Sciatic nerve (tissue), 2 donors: ENCODE results near the gene XPR1. TPM values are rescaled to one million over a fixed set of nuclear protein-coding genes. Genes with fewer than 3 reads are reported as not detected.

Source experiments
- ATAC-seq: fragments of 200-7000 bp; cut with Tn5 transposase; one replicate; pipeline ENCODE4 v1.9.1; 2020; ENCODE audit warnings: mild to moderate bottlenecking, moderate library complexity
- DNase-seq: peaks from one replicate; pipeline ENCODE4 v3.0.0-alpha.2; 2020; ENCODE audit warnings: low spot score
- intact Hi-C: fragments of 100-400 bp; cut with DNase I; formaldehyde crosslinking; loops from one replicate; pipeline ENCODE4 v1.14.2; 2022
- total RNA-seq: library from RNA; stranded (reverse); fragmentation: NEBNext Ultra II Directional; extraction: Animal tissue kit (Norgen Biotek cat#: 25700); gene quantifications from one replicate; pipeline ENCODE4 v1.2.1, GENCODE V29; 2021
- donor health status: DM: no; HTN: no; CAD: no.
- donor health status: DM: no; HTN: no; CAD: no.

The XPR1 gene
- total RNA-seq, 1 donor from 2014 or later, result 19.9 TPM

DNA sequence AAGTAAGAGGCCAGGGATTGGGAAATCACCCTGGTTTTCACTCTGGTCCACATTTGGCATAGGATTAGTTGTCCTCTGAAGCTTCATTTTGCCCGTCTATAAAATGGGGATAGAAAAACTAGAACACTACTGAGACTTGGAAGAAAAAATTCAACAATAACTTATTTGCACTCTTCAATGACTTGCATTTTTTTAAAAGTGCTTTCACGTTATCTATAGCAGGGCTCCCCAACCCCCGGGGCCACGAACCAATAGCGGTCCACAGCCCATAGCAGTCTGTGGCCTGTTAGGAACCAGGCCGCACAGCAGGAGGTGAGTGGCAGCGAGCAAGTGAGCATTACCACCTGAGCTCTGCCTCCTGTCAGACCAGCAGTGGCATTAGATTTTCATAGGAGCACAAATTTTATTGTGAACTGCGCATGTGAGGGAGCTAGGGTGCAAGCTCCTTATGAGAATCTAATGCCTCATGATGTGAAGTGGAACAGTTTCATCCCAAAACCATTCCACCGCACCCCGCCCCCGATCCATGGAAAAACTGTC lies 283.7 kb downstream of the XPR1 start:
- DNase-seq (no peak), ATAC-seq (no peak)
- intact Hi-C loops, result no loop called here

DNA sequence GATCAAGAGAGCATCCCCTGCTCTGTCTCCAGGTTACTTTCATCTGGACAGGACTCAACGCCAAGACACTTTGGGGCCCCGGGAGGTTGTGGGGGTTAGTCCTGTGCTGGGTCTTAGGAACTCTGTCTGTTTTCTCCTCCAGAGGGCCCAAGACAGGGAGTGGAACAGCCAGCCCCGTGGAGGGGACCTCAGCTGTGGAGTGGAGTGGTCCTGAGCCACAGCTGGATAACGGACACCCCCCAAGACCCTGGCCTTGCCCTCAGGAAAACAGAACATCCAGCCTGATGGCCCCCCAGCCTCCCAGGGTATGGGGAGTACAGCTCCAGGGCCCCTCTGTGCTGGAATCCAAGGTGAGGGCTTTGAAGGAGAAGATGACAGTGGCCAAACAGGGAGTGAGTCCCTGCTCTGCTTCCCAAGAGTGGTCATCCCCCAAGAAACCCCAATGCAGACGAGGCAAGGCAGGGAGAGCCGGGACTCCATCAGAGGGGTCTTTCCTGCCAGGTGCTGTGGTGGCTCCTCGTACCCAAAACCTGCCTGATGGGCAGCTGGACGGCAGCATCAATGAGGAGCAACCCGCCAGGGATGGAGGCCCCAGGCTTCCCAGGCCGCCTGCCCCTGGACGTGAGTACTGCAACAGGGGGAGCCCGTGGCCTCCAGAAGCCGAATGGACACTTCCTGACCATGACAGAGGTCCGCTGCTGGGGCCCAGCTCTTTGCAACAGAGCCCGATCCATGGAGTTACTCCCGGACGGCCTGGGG lies 284.4 kb downstream of the XPR1 start:
- ATAC-seq (no peak), DNase-seq (no peak)
- intact Hi-C loops, result no loop called here

DNA sequence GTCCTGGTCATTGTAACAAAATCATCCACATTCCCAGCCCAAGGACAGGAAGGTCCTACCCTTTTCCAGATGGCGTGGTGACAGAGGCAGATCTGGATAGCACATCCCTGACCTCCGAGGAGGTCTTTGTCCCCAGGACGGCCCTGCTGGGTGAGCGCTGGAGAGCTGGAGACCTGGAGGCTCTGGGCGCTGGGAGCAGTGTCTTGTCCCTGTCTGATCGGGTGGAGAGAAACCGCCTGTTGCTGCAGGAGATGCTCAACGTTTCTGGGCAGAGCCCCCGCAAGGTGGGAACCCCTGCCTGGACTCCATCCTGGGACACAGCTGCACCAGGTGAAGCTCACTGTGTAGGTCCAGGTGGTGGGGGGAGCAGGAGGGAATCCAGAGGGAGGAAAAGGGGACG lies 284.9 kb downstream of the XPR1 start:
- DNase-seq, result no peak
- intact Hi-C loops, result no loop called here
- no peak for ATAC-seq

DNA sequence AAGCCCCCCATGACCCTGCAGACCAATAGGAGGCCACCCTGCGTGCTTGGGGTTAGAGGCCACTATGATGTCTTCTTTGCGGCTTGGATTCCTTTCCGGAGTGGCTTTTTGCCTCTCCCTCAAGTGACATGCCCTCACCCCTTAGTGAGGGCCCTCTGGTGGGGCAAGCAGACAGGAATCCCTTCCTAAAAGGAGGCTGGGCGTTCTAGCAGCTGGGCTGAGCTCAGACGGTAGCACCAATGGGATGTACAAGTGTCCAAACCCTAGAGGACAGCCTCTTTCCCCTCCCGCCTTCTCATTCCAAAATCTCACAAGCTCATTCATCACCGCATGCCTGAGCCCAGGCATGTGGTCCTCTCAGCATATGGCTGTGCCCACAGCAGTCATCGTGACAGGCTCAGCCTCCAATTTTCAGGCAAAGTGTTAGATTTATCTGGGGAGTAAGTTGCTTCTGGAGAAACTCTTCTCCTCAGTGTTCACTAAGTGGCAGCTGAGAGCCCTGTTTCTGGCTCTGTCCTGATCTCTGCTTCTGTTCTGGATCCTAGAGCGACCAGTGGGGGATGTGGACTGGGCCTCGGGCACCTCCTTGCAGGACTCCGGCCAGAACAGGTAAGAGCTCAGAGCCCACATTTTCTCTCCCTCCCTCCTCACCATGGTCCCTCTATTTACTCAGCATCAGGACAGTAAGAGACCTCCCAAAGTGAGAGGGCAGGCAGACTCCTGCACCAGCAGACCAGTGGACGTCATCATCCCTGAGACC lies 285.7 kb downstream of the XPR1 start:
- intact Hi-C loops, result no loop called here
- peak; percentile 26 for ATAC-seq

DNA sequence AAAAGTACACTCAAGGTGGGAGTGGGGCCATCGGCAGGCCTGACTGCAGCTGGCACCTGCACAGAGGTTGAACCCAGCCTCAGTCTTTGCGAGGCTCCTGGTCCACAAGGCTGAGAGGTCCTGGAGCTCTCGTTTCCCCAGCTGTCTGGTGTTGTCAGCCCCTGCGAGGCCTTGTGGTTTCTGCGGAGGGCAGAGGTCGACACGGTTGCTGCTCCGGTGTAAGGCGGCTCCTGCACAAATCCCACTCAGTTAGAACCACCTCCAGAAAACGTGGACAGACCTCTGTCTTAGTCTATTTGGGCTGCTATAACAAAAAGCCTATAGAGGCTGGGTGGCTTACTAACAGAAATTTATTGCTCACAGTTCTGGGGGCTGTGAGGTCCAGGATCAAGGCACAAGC lies 286.7 kb downstream of the XPR1 start:
- ATAC-seq, result no peak
- intact Hi-C loops, result no loop called here

More for the DNA sequence above, 285.7 kb downstream of the XPR1 start:
- DNase-seq, result no peak

DNA sequence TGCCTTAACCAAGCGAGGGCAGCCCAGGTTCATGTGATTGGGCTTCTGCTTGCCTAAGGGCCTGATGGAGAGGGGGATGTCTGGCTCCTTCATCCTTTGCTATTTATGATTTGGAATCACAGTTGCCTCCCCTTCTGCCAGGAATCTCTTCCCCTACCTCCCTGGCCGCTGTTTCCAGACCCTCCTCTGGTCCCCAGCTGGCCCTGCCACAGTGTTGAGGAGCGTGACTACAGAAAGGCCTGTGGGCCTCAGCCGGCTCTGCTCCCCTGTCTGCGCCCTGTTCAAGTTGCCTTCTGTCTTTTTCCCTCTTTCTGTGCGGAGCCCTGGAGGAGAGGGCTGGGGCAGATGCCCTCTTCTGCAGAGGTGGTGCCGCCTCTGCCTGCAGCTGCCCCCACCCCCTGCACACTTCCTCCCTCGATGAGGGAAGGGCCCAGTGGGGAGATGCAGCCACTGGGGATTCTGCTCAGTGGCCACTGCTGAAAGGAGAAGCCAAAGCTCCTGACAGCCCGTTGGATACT lies 287.4 kb downstream of the XPR1 start:
- ATAC-seq (no peak), DNase-seq (no peak)
- intact Hi-C loops, result no loop called here

More for the DNA sequence above, 286.7 kb downstream of the XPR1 start:
- no peak for DNase-seq

DNA sequence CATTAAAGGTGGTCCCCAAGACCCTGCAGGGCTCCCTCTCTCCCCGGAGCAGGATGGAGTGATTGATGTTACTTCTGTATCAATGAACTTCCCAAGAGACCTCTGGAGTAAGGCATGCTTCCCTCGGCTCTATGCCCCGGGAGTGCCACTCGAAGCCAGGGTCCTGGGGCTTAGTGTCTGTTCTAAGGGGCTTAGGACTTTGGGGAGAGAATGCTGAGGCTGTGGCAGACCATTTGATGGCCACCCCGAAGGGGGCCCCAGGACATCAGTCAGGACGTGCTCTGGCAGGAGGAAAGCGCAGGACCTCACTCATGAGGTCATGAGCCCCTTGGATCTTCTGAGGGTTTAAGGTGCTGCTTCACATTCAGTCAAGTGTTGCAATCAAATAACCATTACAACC lies 288.4 kb downstream of the XPR1 start:
- intact Hi-C loops, result no loop called here
- DNase-seq, result no peak
- no peak for ATAC-seq

DNA sequence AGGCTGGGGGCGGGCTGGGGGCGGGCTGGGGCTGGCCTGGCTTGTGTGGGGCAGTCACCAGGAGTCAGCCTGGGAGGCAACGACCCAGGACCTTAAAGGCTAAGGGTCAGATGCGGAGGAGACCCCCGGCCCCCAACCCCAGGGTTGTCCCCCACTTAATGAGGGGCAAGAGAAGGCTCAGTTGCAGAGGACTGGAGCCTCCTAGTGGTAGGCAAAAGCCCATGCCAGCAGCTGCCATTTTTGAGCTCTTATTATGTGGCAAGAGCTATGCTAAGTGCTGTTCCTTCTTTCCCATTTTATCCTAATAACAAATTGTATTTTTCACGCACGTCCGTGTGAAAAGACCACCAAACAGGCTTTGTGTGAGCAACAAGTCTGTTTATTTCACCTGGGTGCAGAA lies 288.9 kb downstream of the XPR1 start:
- intact Hi-C loops, result no loop called here
- DNase-seq (no peak), ATAC-seq (no peak)

DNA sequence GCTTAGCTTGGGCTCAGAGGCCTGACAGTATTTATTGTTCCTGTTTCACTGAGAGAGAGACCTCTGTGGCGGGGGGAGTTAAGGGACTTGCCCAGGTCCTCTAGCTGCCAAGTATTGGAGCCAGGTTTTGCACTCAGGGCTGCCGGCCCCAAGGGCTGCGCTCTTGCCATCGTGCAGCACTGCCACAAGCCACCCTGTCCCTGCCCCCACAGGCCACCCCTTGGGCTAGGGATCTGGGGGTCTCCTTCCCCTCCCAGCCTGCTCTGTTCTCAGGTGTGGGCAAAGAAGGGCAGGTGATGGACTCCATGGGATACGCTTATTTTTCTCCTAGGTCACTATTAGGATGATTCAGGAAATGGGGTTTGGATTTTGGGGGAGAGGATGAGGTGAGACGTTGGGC lies 289.6 kb downstream of the XPR1 start:
- no peak for ATAC-seq
- DNase-seq, result no peak
- intact Hi-C loops, result no loop called here

DNA sequence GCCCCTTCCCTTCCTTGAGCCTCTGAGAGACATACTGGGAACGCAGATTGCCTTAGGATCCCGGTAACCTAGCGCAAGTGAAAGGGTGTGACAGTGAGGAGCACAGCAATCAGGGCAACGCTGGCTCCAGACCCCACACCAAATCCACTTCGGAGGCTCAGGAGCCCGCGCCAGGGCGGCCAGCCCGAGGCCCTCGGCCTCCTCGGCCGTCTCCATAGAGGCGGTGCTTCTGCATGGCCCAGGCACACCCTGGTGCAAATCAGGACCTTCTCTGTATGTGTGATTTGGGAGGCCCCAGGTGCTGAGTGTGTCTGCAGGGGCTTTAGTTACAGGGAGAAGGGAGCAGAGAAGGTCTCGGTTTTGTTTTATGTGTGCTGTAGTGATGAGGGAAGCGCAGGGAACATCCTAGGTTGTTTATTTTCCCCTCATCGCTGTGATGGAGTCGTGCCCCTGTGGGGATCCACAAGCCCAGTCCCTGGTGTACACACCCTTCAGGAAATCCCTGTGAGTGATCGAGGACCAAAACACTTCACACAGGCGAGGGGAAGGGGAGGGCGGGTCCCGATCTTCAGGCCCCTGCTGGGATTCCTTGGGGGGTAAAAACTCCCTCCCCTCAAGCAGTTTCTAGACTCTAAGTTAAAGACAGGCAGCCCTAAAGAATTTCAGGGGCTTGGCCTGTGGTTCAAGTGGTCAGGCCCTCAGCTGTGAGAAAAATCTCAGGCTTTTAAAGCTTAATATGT lies 290.2 kb downstream of the XPR1 start:
- ATAC-seq (no peak), DNase-seq (no peak)
- intact Hi-C loops, result no loop called here

DNA sequence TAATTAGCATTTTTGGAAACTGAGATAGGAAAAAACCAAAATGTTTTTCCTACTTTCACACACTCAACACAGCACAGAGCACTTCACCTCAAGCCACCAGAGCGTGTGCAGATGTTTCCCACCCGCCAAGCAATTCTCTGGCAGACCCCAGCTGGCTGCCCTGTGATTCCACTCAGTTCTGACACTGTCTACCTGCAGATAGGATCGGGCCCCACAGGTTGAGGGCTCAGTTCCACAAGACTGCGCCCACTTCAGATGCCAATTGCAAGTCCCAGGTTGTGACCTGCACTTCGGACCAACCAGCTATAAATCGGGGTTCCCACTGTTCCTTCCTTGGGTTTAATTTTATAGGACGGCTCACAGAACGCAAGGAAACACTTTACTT lies 290.8 kb downstream of the XPR1 start:
- ATAC-seq (no peak), DNase-seq (no peak)
- intact Hi-C loops, result no loop called here

DNA sequence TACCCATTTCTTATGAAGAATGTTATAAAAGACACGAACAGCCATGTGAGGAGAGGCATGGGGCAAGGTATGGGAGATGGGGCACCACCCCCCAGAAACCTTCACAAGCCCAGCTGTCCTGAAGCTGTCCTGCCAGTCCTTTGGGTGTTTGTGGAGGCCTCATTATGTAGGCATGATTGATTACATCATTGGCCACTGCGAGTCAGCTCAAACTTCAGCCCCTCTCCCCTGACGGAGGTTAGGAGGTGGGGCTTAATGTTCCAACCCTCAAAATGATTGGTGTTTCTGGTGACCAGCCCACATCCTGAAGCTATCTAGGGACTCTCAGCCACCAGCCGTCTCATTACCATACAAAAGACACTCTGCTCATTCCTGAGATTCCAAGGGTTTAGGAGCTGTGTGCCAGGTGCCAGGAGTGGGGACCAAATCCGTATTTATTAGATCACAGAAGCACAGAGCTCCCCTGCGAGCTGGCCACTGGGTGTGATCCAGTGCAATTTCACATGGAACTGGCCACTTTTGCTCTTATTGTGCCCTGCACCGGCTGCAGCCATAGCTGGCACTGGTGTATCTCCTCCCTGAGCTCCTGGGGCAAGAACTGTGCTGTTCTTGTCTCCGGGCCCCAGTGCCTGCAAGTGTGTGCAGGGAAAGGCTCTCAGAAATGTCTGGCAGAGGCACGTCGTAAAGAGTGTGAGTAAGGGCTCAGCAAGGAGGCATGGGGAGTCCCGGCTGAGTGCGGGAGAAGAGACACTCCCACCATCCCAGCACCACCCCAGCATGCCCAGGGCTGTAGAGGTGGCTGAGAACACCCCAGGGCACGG lies 291.4 kb downstream of the XPR1 start:
- DNase-seq (no peak), ATAC-seq (no peak)
- intact Hi-C loops, result no loop called here

DNA sequence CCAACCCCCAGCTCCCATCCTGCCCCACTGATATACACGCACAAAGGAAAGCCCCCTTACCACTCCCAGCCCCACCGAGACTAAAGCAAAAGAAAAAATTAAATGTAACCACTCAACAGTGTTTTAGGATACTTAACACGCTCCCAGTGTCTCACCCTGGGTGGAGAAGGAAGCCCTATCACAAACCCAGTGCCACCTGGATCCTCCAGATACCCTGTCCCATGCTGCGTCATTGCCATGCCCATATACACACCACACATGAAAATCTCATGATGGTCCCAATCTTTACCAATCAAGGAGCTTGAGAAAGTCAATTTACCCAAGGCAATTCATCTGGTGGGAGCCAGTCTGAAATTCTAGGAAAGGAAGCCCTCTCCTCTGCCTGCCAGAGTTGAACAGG lies 292.1 kb downstream of the XPR1 start:
- DNase-seq (no peak), ATAC-seq (no peak)
- intact Hi-C loops, result no loop called here

DNA sequence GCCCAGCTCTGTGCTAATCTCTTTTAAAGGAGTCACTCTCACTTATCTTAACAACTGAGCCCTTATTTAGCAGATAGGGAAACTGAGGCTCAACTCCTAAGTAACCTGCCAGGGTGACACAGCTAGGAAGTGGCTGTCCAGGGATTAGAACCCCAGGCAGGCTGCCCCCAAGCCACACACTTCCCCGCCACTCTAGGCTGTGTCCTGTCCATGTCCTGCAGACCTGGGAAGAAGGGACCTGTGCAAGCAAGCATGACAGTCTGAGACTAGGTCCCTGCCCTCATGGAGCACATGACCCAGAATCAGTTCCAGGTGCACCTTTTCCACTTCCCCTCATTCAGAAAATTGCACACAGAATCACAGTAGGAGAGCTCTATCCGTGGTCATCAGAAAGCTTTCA lies 293.1 kb downstream of the XPR1 start:
- intact Hi-C loops, result no loop called here
- ATAC-seq (no peak), DNase-seq (no peak)

DNA sequence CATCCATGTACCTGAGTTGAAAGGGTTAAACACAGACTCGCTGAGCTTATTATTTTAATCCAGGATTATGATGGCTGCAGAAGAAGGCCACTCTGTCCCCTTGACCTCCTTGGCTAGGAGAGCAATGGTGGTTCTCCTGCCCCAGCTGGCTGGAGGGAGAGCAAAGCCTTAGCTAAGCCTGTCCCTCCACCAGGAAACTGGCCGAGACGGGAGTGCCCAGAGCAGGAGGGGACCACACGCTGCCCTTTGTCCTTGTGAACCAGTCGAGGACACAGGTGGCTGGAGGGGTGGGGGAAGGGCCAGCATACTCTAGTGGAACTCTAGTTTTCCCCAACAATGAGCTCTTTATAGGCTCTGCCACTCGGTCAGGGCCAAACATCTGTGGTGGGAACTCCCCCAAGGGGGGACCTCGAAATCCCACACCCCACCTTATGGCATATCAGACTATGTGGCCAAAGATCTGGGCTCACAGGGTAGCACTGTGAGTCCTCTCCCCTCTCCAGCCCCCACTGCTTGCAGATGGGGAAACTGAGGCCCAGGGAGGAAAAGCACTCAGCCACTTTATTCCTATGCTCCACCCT lies 293.7 kb downstream of the XPR1 start:
- ATAC-seq, result peak; percentile 68
- intact Hi-C loops, result no loop called here
- DNase-seq, result no peak

DNA sequence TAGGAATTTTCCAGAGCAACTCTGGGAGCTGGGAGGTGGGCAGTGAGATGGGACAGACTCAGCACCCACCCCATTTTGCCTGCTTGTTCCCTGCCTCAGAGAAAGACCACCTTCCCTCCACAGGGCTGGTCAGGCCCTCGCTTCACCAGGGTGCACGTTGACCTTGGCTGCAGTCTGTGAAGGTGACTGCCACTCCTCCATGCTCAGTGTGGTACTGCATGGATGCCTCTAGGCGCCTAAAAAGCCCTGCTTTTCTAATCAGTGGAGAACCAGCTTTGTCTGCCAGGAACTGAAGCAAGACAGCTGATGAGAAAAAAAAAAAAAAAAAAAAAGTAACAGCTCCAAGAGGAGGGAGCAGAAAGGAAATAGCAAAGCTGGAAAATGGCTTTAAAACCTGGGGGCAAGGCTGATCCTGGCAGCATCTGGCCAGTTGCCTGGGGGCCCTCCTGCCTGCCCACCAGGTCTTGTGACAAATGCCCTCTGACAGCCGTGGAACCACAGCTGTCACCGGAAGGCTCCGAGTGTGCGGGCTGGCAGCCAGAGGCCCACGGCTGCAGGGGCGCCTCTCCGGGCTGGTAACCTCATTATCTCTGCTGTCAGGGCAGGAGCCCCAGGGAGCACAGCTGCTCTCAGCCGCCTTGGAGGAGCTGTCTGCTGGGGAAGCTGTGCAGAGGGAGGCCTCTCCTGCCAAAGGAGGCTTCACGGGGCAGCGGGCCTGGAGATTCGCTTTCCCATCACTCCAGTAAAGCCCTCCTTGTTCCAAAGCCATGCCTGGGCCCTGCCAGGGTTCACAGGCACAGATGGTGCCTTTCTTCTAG lies 294.6 kb downstream of the XPR1 start:
- intact Hi-C loops, result no loop called here
- ATAC-seq, result peak; percentile 82
- DNase-seq, result peak; percentile 70

DNA sequence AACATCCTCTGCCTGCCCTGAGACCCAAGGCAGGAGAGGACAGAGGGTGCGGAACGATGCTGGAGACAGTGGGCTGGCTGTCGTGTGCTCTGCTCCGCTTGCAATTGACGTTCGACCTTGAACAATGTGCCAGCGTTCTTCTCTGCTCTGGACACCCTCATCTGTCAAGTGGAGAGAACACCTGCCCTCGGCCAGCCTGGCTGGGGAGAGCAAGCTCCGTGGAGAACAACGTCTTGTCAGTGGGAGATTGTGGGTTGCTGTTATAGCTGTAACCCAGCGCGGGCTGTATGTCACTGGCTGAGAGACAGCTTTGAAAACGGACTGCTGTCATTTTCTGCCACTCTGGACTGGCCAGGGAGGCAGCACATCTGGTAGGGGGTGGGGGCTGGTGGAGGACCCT lies 295.5 kb downstream of the XPR1 start:
- ATAC-seq, result no peak
- intact Hi-C loops, result no loop called here

DNA sequence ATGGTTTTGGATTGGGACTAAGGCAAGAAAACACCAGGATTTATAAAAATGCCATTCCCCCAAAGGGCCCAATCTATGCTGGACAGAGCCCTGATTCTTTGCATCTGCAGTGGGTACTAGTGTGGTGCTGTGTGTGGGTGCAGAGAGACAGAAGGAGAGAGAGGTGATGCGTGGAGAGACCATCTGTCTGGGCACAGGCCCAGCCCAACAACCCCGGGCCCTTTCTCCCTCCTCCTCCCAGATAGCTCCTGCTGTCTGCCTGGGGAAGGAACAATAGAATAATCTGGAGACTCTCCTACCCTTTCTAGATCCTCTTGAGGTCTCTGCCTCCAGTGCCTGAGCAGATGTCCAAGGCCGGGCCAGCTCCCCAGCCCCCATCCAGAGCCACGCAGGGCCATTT lies 296.0 kb downstream of the XPR1 start:
- intact Hi-C loops, result no loop called here
- DNase-seq (no peak), ATAC-seq (no peak)

More for the DNA sequence above, 295.5 kb downstream of the XPR1 start:
- DNase-seq, result no peak
